GM19328 (cell line): Measurements from ENCODE around the gene DPF1.

Experiments
- ATAC-seq: cut with Tn5 transposase; IDR thresholded peaks from one replicate; pipeline ENCODE4 v1.9.1; 2021; ENCODE audit warnings: mild to moderate bottlenecking, moderate library complexity; ENCODE audit not compliant: unreplicated experiment

DPF1 gene

DNA sequence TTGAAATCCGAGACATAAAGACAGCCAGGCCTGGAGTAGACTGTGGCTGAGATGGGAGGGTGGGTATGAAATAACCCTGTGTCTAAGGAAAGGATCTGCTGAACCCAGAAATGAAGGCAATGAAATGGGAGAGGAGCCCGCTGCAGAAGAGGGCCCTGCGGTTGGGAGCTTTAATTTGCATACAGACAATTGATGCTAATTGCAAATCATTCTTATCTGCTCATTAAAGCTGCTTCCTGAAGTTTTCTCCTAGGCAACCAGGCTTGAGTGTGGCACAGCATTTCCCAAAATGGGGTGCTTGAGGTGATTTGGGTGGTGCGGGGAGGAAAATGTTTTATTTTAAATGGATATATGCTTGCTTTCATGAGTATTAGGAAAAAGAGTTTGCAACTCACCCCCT lies 55.4 kb downstream of the DPF1 start:
- no peak for ATAC-seq

GRCh38 chr19:38165335-38165734 lies 58.7 kb downstream of the DPF1 start:
- no peak for ATAC-seq

- no peak for ATAC-seq
Observed at GRCh38 chr19:38164526-38164925, 59.5 kb downstream of the DPF1 start.

DNA sequence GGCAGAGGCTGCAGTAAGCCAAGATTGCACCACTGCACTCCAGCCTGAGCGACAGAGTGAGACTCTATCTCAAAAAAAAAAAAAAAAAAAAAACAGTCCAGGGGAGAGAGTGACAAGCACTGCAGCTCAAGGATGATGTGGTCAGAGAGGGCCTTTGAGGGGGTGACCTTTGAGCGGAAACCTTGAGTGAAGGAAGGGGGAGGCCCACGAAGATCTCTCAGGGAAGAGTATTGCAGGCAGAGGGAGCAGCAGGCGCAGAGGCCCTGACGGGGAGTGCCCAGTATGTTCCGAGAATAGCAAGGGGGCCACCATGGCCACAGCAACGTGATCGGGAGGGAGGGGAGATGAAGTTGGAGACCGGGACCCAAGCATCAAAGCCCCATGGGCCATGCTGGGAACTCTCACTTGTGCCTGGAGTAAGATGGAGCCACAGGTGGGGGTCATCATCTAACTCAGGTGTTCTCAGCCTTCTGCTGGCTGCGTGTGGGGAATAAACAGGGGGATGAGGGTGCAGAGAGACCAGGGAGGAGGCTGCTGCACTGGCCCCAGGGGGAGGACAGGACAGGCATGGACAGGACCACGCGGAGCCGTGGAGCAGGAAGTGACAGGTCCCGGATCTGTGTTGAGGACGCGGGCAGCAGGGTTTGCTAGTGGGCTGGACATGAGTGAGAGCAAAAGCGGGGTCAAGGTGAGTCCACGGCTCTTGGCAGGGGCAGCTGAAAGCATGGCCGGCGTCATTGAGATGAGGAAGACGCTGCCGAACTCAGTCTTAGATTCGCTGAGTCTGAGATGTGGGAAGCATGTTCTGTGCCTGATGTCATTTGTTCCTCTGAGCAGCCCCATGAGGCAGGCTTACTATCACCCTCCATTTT lies 60.4 kb downstream of the DPF1 start:
- ATAC-seq: no peak

GRCh38 chr19:38162632-38163031 lies 61.4 kb downstream of the DPF1 start:
- ATAC-seq: no peak

GRCh38 chr19:38162094-38162493 lies 61.9 kb downstream of the DPF1 start:
- no peak for ATAC-seq
